T-helper 22 cell (primary cell): ENCODE results near the gene DAPK1.

Experiments used
- DNase-seq: peaks from one replicate; pipeline ENCODE4 v3.0.0-alpha.2; 2020; ENCODE audit warnings: low read depth

DAPK1 gene

GRCh38 chr9:87685871-87686519, 188.3 kb downstream of the DAPK1 start:
- DNase-seq, result no peak

- DNase-seq, result no peak
These were observed 188.9 kb downstream of the DAPK1 start for GRCh38 chr9:87686520-87687090.

- DNase-seq, result no peak
These were observed 189.5 kb downstream of the DAPK1 start for GRCh38 chr9:87687207-87687606.

GRCh38 chr9:87694236-87694755, 196.6 kb downstream of the DAPK1 start:
- no peak for DNase-seq

GRCh38 chr9:87695523-87695922, 197.9 kb downstream of the DAPK1 start:
- DNase-seq, result no peak

- DNase-seq, result no peak
These were observed 199.0 kb downstream of the DAPK1 start for GRCh38 chr9:87696641-87697040.

- DNase-seq, result no peak
These were observed 200.6 kb downstream of the DAPK1 start for GRCh38 chr9:87698069-87698809.

- no peak for DNase-seq
These were observed 202.2 kb downstream of the DAPK1 start for GRCh38 chr9:87699835-87700234.

GRCh38 chr9:87701491-87701890, 203.8 kb downstream of the DAPK1 start:
- DNase-seq, result no peak

GRCh38 chr9:87701931-87702421, 204.3 kb downstream of the DAPK1 start:
- DNase-seq, result no peak

GRCh38 chr9:87702921-87703320, 205.3 kb downstream of the DAPK1 start:
- DNase-seq, result no peak

GRCh38 chr9:87703636-87704276, 206.1 kb downstream of the DAPK1 start:
- DNase-seq, result no peak

GRCh38 chr9:87704342-87704741, 206.7 kb downstream of the DAPK1 start:
- no peak for DNase-seq

- no peak for DNase-seq
These were observed 208.5 kb downstream of the DAPK1 start for GRCh38 chr9:87706066-87706739.

GRCh38 chr9:87707805-87708506, 210.3 kb downstream of the DAPK1 start:
- no peak for DNase-seq

- DNase-seq, result no peak
These were observed 210.9 kb downstream of the DAPK1 start for GRCh38 chr9:87708546-87708945.

- no peak for DNase-seq
These were observed 211.5 kb downstream of the DAPK1 start for GRCh38 chr9:87708986-87709728.

GRCh38 chr9:87710443-87710842, 212.8 kb downstream of the DAPK1 start:
- no peak for DNase-seq

- no peak for DNase-seq
These were observed 214.5 kb downstream of the DAPK1 start for GRCh38 chr9:87711857-87712800.
